Mammary epithelial cell (primary cell): ENCODE results near the gene THBS3.

Source experiments
- EZH2 ChIP-seq: IDR thresholded peaks from 2 replicates; pipeline ENCODE4 v1.6.1; 2012; ENCODE audit warnings: low read length, inconsistent platforms, borderline replicate concordance
- TF ChIP-seq, protein P1 (sequence below), 2 donors: IDR thresholded peaks in 1 of 2; conservative IDR thresholded peaks in 1 of 2; 2 replicates each; pipeline ENCODE4 v1.5.1; 2011 to 2012; ENCODE audit warnings: inconsistent platforms in 2 of 2, low read length in 2 of 2, mild to moderate bottlenecking in 2 of 2, control low read depth in 1 of 2, low read depth in 1 of 2; ENCODE audit not compliant: insufficient read depth in 1 of 2; ENCODE audit errors: extremely low read depth in 1 of 2

GRCh38 chr1:155175281-155175926 is 32.3 kb downstream of the THBS3 start:
- TF ChIP-seq, protein P1, sequence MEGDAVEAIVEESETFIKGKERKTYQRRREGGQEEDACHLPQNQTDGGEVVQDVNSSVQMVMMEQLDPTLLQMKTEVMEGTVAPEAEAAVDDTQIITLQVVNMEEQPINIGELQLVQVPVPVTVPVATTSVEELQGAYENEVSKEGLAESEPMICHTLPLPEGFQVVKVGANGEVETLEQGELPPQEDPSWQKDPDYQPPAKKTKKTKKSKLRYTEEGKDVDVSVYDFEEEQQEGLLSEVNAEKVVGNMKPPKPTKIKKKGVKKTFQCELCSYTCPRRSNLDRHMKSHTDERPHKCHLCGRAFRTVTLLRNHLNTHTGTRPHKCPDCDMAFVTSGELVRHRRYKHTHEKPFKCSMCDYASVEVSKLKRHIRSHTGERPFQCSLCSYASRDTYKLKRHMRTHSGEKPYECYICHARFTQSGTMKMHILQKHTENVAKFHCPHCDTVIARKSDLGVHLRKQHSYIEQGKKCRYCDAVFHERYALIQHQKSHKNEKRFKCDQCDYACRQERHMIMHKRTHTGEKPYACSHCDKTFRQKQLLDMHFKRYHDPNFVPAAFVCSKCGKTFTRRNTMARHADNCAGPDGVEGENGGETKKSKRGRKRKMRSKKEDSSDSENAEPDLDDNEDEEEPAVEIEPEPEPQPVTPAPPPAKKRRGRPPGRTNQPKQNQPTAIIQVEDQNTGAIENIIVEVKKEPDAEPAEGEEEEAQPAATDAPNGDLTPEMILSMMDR (conservative IDR thresholded peaks at IDR 0.05 in 1 of 2, IDR thresholded peaks at IDR 0.05 in 1 of 2; ENCODE audit: extremely low read depth in 1 of 2, insufficient read depth in 1 of 2, low read depth in 1 of 2, low read length in 2 of 2) = no peak
- no peak for TF ChIP-seq EZH2
